K562 (cell line): ENCODE results near the gene CTTNBP2NL. TPM values are rescaled to one million over a fixed set of nuclear protein-coding genes. Genes with fewer than 3 reads are reported as not detected.

Experiments used
- ATAC-seq: fragments of 200-7000 bp; cut with Tn5 transposase; 3 replicates; pipeline ENCODE4 v1.9.1; 2020; ENCODE audit warnings: moderate library complexity
- BruUV-seq: library from RNA; stranded (reverse); fragments of 400-500 nt; replicated peaks from 2 replicates; lab custom pipeline; 2021; lab: Mats Ljungman, UMichigan
- CTCF ChIA-PET: fragments of 300-600 bp; formaldehyde crosslinking; extraction: SDS; loops from one replicate; lab custom pipeline; 2021; ENCODE audit warnings: low intra/inter-chr PET ratio; lab: Yijun Ruan, JAX
- POLR2A ChIA-PET: fragments of 300-600, 350-650 bp; sonication (Branson Sonifier 250); formaldehyde crosslinking; extraction: SDS; loops from one replicate; lab custom pipeline; 2021; ENCODE audit warnings: antibody characterized with exemption, inconsistent platforms; lab: Yijun Ruan, JAX
- DNase-seq, 4 experiments: peaks; one replicate each; pipeline versions ENCODE4 v3.0.0 to v3.0.0-alpha.2; 2011 to 2018; ENCODE audit warnings: low spot score in 3 of 4, mixed read lengths in 3 of 4; ENCODE audit errors: extremely low read depth in 1 of 4
- FAIRE-seq: peaks from 2 replicates; lab custom pipeline; 2011; peaks lifted over from hg19 to GRCh38; lab: Jason Lieb, UNC
- H2AFZ ChIP-seq: 2 replicates; pipeline ENCODE4 v1.6.0; 2011; ENCODE audit warnings: low read depth, low read length, control low read depth, inconsistent platforms
- H3K27ac ChIP-seq: fragments of 200-600 bp; 3 replicates; pipeline ENCODE4 v1.8.0; 2011; ENCODE audit warnings: low read depth, mild to moderate bottlenecking, control low read depth, inconsistent platforms, low read length, moderate library complexity, mixed read lengths; ENCODE audit errors: extremely low read depth
- H3K27me3 ChIP-seq, 2 experiments: fragments of 300-600 bp in 1 of 2; 2 replicates in 1 of 2; 3 replicates in 1 of 2; pipeline versions ENCODE4 v1.6.0 to v1.8.0; 2011; ENCODE audit warnings: inconsistent platforms in 2 of 2, low read length in 2 of 2, mild to moderate bottlenecking in 1 of 2, mixed read lengths in 1 of 2, moderate library complexity in 1 of 2; ENCODE audit not compliant: control insufficient read depth in 2 of 2, insufficient read depth in 2 of 2
- H3K36me3 ChIP-seq: fragments of 300-600 bp; 3 replicates; pipeline ENCODE4 v1.8.0; 2011; ENCODE audit warnings: mild to moderate bottlenecking, low read length, inconsistent platforms; ENCODE audit not compliant: control insufficient read depth, insufficient read depth
- H3K4me1 ChIP-seq, 2 experiments: fragments of 200-600 bp in 1 of 2; replicated peaks in 1 of 2; 2 replicates in 1 of 2; 3 replicates in 1 of 2; pipeline versions ENCODE4 v1.5.1 to v1.8.0; 2011; ENCODE audit warnings: inconsistent platforms in 2 of 2, low read length in 2 of 2, mild to moderate bottlenecking in 1 of 2, mixed read lengths in 1 of 2, moderate library complexity in 1 of 2; ENCODE audit not compliant: control insufficient read depth in 2 of 2, insufficient read depth in 2 of 2
- H3K4me2 ChIP-seq: 2 replicates; pipeline ENCODE4 v1.6.1; 2011; ENCODE audit warnings: low read length, control low read depth, inconsistent platforms, mixed read lengths; ENCODE audit not compliant: insufficient read depth
- H3K4me3 ChIP-seq: fragments of 200-600 bp; sonication (generic), shearing (Covaris generic); 2 replicates; pipeline ENCODE4 v1.5.1; 2016; ENCODE audit warnings: control low read depth, inconsistent platforms
- H3K79me2 ChIP-seq: fragments of 200-600 bp; 3 replicates; pipeline ENCODE4 v1.8.0; 2011; ENCODE audit warnings: low read length, inconsistent platforms; ENCODE audit not compliant: control insufficient read depth, insufficient read depth
- H3K9ac ChIP-seq, 2 experiments: 2 replicates each; pipeline versions ENCODE4 v1.6.0 to v1.6.1; 2011; ENCODE audit warnings: low read depth in 2 of 2, low read length in 2 of 2, control low read depth in 1 of 2, inconsistent platforms in 1 of 2, mild to moderate bottlenecking in 1 of 2, mixed read lengths in 1 of 2; ENCODE audit not compliant: insufficient read depth in 1 of 2
- H3K9me1 ChIP-seq: one replicate; pipeline ENCODE4 v1.6.0; 2011; ENCODE audit warnings: inconsistent platforms, mild to moderate bottlenecking, low read length, moderate library complexity; ENCODE audit not compliant: control insufficient read depth, insufficient read depth
- H3K9me3 ChIP-seq: replicated peaks from 2 replicates; pipeline ENCODE4 v1.5.1; 2011; ENCODE audit warnings: low read depth, low read length, inconsistent platforms; ENCODE audit not compliant: control insufficient read depth, insufficient read depth
- H4K20me1 ChIP-seq: replicated peaks from 2 replicates; pipeline ENCODE4 v1.6.1; 2011; ENCODE audit warnings: low read length, inconsistent platforms, mixed read lengths; ENCODE audit not compliant: control insufficient read depth, insufficient read depth
- CEBPB ChIP-seq: fragments of 450-650 bp; IDR thresholded peaks from 2 replicates; pipeline ENCODE4 v1.6.1; 2016; ENCODE audit warnings: missing genetic modification characterization, missing compliant biosample characterization
- DPF2 ChIP-seq: fragments of 450-650 bp; IDR thresholded peaks from 2 replicates; pipeline ENCODE4 v1.6.1; 2016
- MLLT1 ChIP-seq, 2 experiments: fragments of 450-650 bp; IDR thresholded peaks; 2 replicates each; pipeline ENCODE4 v1.6.1; 2016
- NKRF ChIP-seq: fragments of 450-650 bp; IDR thresholded peaks from 2 replicates; pipeline ENCODE4 v1.6.1; 2016; ENCODE audit warnings: borderline replicate concordance
- POLR3A ChIP-seq: IDR thresholded peaks from 2 replicates; pipeline ENCODE4 v1.6.1; 2011; ENCODE audit warnings: borderline replicate concordance, mild to moderate bottlenecking, moderate library complexity; ENCODE audit not compliant: insufficient read length, insufficient read depth; ENCODE audit errors: extremely low read depth
- TFE3 ChIP-seq: fragments of 450-650 bp; formaldehyde crosslinking; IDR thresholded peaks from 2 replicates; pipeline ENCODE4 v1.4.0; 2020; ENCODE audit warnings: mild to moderate bottlenecking, mixed read lengths
- THAP12 ChIP-seq: fragments of 250-450 bp; sonication (Bioruptor Pico); IDR thresholded peaks from 2 replicates; pipeline ENCODE4 v1.9.0; 2021; ENCODE audit warnings: mild to moderate bottlenecking, inconsistent platforms
- ZBTB17 ChIP-seq: fragments of 450-650 bp; formaldehyde crosslinking; IDR thresholded peaks from 2 replicates; pipeline ENCODE4 v1.4.0; 2020; ENCODE audit warnings: mild to moderate bottlenecking
- WGBS: fragments of 100-300 bp; shearing (Covaris generic); methylation state at CpG from one replicate; pipeline ENCODE4 v1.1.6; 2016; ENCODE audit warnings: low coverage, mixed read lengths; ENCODE audit not compliant: insufficient coverage; ENCODE audit errors: missing lambda C conversion rate; 5-methylcytosine and 5-hydroxymethylcytosine counted together
- in situ Hi-C: fragments of 300-500 bp; cut with MboI; formaldehyde crosslinking; loops from 4 replicates; pipeline ENCODE4 v1.15.0; 2018; ENCODE audit warnings: inconsistent platforms, mixed read lengths
- intact Hi-C: fragments of 100-400 bp; cut with micrococcal nuclease; formaldehyde crosslinking; loops from 2 replicates; pipeline ENCODE4 v1.14.2; 2022
- polyA plus RNA-seq, 8 experiments: library from polyadenylated mRNA; depleted of rRNA in 4 of 8; stranded (reverse) in 5 of 8; unstranded in 3 of 8; fragments of >200 nt; fragmentation: Nextera tagmentation in 2 of 8; fragmentation: Illumina TruSeq in 1 of 8; extraction: Ambion mirVana in 2 of 8; extraction: Trizol in 1 of 8; gene quantifications; 2 replicates each; pipeline versions ENCODE4 v1.2.1 to v1.2.3, GENCODE V29; 2011 to 2014; ENCODE audit warnings: inconsistent platforms in 1 of 8, missing spikeins in 1 of 8
- total RNA-seq, 7 experiments: library from RNA; depleted of rRNA in 6 of 7; stranded (reverse); fragments of >200 nt in 6 of 7; fragmentation: Illumina TruSeq in 2 of 7; extraction: Trizol in 2 of 7; gene quantifications; 2 replicates each; pipeline versions ENCODE4 v1.2.1 to v1.2.3, GENCODE V29; 2011 to 2021; ENCODE audit warnings: low replicate concordance in 1 of 7

Gene CTTNBP2NL
- total and polyA plus RNA-seq, 9 of the 15 experiments (the other 6 are each of a cell fraction or from before 2014, with no cell fraction given), result 0.27 to 1.4 (median 0.62) TPM

- no peak for ATAC-seq
- 4% methylated on average over 2 of the region's 2 CpGs for WGBS
- Histone ChIP-seq H3K27me3 (peaks cover 5 to 9% of the 10 kb centered on the region in 2 experiments; a peak in 4 of 5 replicates), H3K4me1 (no peaks in the 10 kb centered on the region), H3K9ac (no peak overlapping the region), H3K4me3 (no peak overlapping the region), H2AFZ (no peak overlapping the region), H3K9me3 (no peaks in the 10 kb centered on the region), H4K20me1 (no peaks in the 10 kb centered on the region), H3K27ac (no peak overlapping the region)
- ChIA-PET POLR2A (interaction anchor here (1.2 to 2.0 kb wide), 2 partner anchors 11 to 178 kb away, joined by 4 to 6 read pairs; no protein-coding TSS in a partner anchor), CTCF (no interaction called here)
- FAIRE-seq, result no peak
- intact Hi-C loops (no loop called here), in situ Hi-C loops (no loop called here)
- BruUV-seq, result no TSS peak
- TF ChIP-seq ZBTB17 (CRISPR knock-in tag), result no peak
- no peak for TF ChIP-seq NKRF
- TF ChIP-seq, all 486 proteins: peak for 0
- Histone ChIP-seq H3K4me2 (no peak overlapping the region), H3K79me2 (no peaks in the 10 kb centered on the region), H3K9me1 (no peaks in the 10 kb centered on the region), H3K36me3 (no peaks in the 10 kb centered on the region)
- DNase-seq, result no peak
Observed at GRCh38 chr1:112439592-112439991, 43.6 kb downstream of the CTTNBP2NL start.

GRCh38 chr1:112440574-112440973, 44.6 kb downstream of the CTTNBP2NL start:
- H3K9me3 ChIP-seq, result no peaks in the 10 kb centered on the region
- FAIRE-seq, result no peak
- no peaks in the 10 kb centered on the region for H3K79me2 ChIP-seq
- no peaks in the 10 kb centered on the region for H4K20me1 ChIP-seq
- H3K4me2 ChIP-seq, result no peak overlapping the region
- H3K4me3 ChIP-seq, result no peak overlapping the region
- no peak overlapping the region for H3K27ac ChIP-seq
- peaks cover 9% of the 10 kb centered on the region in 2 experiments; a peak in 4 of 5 replicates for H3K27me3 ChIP-seq
- H3K36me3 ChIP-seq, result no peaks in the 10 kb centered on the region
- no peaks in the 10 kb centered on the region for H3K4me1 ChIP-seq
- in situ Hi-C loops (no loop called here), intact Hi-C loops (no loop called here)
- DNase-seq, result no peak
- BruUV-seq, result no TSS peak
- ATAC-seq, result no peak
- H2AFZ ChIP-seq, result no peak overlapping the region
- no peak overlapping the region for H3K9ac ChIP-seq
- ChIA-PET POLR2A (no interaction called here), CTCF (no interaction called here)
- 9% methylated on average over 5 of the region's 5 CpGs for WGBS
- no peaks in the 10 kb centered on the region for H3K9me1 ChIP-seq
- TF ChIP-seq THAP12 (CRISPR knock-in tag), result no peak
- TF ChIP-seq DPF2, result no peak
- no peak for TF ChIP-seq MLLT1 (IDR thresholded peaks at IDR 0.05)
- TF ChIP-seq CEBPB, result no peak
- TF ChIP-seq POLR3A, result no peak
- peak; percentile 52 for TF ChIP-seq TFE3
